Measurements from ENCODE around the gene UGCG. TPM values are rescaled to one million over a fixed set of nuclear protein-coding genes. Genes with fewer than 3 reads are reported as not detected.

Gene UGCG
- total and polyA plus RNA-seq, 2 donors (not counting 1 experiment from before 2014, with no cell fraction given): 143 to 260 TPM

GRCh38 chr9:111853450-111853827 is 43.2 kb upstream of the UGCG start:
- H3K9ac ChIP-seq (ENCODE audit: insufficient read depth, low read length): no peak overlapping the region
- no peak overlapping the region for H2AFZ ChIP-seq (ENCODE audit: low read length)
- H3K79me2 ChIP-seq (ENCODE audit: control insufficient read depth, insufficient read depth, low read length): no peaks in the 10 kb centered on the region
- H3K4me3 ChIP-seq (replicated peaks in 1 of 4; ENCODE audit: control extremely low read depth in 1 of 4, insufficient read depth in 1 of 4, low read depth in 3 of 4, low read length in 4 of 4): no peak overlapping the region
- no peaks in the 10 kb centered on the region for H3K27me3 ChIP-seq (ENCODE audit: control insufficient read depth, insufficient read depth, low read length)
- H3K4me1 ChIP-seq (ENCODE audit: control insufficient read depth, extremely low read depth, insufficient read depth, low read length): peaks cover 2% of the 10 kb centered on the region
- no peak overlapping the region for H3K27ac ChIP-seq (ENCODE audit: insufficient read depth, low read length)
- H3K36me3 ChIP-seq (ENCODE audit: control insufficient read depth, insufficient read depth, low read length): no peaks in the 10 kb centered on the region
- no peaks in the 10 kb centered on the region for H3K9me3 ChIP-seq (ENCODE audit: control insufficient read depth, insufficient read depth, low read depth, low read length)
- no peak overlapping the region for H3K4me2 ChIP-seq (ENCODE audit: extremely low read depth, insufficient read depth, low read length)
- TF ChIP-seq, protein P1, sequence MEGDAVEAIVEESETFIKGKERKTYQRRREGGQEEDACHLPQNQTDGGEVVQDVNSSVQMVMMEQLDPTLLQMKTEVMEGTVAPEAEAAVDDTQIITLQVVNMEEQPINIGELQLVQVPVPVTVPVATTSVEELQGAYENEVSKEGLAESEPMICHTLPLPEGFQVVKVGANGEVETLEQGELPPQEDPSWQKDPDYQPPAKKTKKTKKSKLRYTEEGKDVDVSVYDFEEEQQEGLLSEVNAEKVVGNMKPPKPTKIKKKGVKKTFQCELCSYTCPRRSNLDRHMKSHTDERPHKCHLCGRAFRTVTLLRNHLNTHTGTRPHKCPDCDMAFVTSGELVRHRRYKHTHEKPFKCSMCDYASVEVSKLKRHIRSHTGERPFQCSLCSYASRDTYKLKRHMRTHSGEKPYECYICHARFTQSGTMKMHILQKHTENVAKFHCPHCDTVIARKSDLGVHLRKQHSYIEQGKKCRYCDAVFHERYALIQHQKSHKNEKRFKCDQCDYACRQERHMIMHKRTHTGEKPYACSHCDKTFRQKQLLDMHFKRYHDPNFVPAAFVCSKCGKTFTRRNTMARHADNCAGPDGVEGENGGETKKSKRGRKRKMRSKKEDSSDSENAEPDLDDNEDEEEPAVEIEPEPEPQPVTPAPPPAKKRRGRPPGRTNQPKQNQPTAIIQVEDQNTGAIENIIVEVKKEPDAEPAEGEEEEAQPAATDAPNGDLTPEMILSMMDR (conservative IDR thresholded peaks at IDR 0.05 in 1 of 2, IDR thresholded peaks at IDR 0.05 in 1 of 2; ENCODE audit: low read depth in 1 of 2, low read length in 2 of 2): no peak
- TF ChIP-seq EZH2 (IDR thresholded peaks at IDR 0.05; ENCODE audit: low read length, missing control alignments): no peak
- peak in 1 of 2 donors; percentile 13 for DNase-seq (ENCODE audit: low read depth in 2 of 2)
- H4K20me1 ChIP-seq (ENCODE audit: control insufficient read depth, extremely low read depth, insufficient read depth, low read length): no peaks in the 10 kb centered on the region

GRCh38 chr9:111854799-111855198 is 41.8 kb upstream of the UGCG start:
- Histone ChIP-seq H2AFZ (ENCODE audit: low read length) (no peak overlapping the region), H3K27ac (ENCODE audit: insufficient read depth, low read length) (no peak overlapping the region), H4K20me1 (ENCODE audit: control insufficient read depth, extremely low read depth, insufficient read depth, low read length) (no peaks in the 10 kb centered on the region), H3K4me3 (replicated peaks in 1 of 4; ENCODE audit: control extremely low read depth in 1 of 4, insufficient read depth in 1 of 4, low read depth in 3 of 4, low read length in 4 of 4) (no peak overlapping the region), H3K4me2 (ENCODE audit: extremely low read depth, insufficient read depth, low read length) (no peak overlapping the region), H3K9ac (ENCODE audit: insufficient read depth, low read length) (no peak overlapping the region), H3K4me1 (ENCODE audit: control insufficient read depth, extremely low read depth, insufficient read depth, low read length) (peaks cover 1% of the 10 kb centered on the region), H3K27me3 (ENCODE audit: control insufficient read depth, insufficient read depth, low read length) (no peaks in the 10 kb centered on the region), H3K79me2 (ENCODE audit: control insufficient read depth, insufficient read depth, low read length) (no peaks in the 10 kb centered on the region), H3K9me3 (ENCODE audit: control insufficient read depth, insufficient read depth, low read depth, low read length) (no peaks in the 10 kb centered on the region), H3K36me3 (ENCODE audit: control insufficient read depth, insufficient read depth, low read length) (no peaks in the 10 kb centered on the region)
- DNase-seq (ENCODE audit: low read depth in 2 of 2): peak in 1 of 2 donors; percentile 37
- TF ChIP-seq, protein P1 (conservative IDR thresholded peaks at IDR 0.05 in 1 of 2, IDR thresholded peaks at IDR 0.05 in 1 of 2; ENCODE audit: low read depth in 1 of 2, low read length in 2 of 2): no peak
- no peak for TF ChIP-seq EZH2 (IDR thresholded peaks at IDR 0.05; ENCODE audit: low read length, missing control alignments)

- Histone ChIP-seq H4K20me1 (ENCODE audit: control insufficient read depth, extremely low read depth, insufficient read depth, low read length) (no peaks in the 10 kb centered on the region), H2AFZ (ENCODE audit: low read length) (no peak overlapping the region), H3K9ac (ENCODE audit: insufficient read depth, low read length) (no peak overlapping the region), H3K9me3 (ENCODE audit: control insufficient read depth, insufficient read depth, low read depth, low read length) (no peaks in the 10 kb centered on the region), H3K27me3 (ENCODE audit: control insufficient read depth, insufficient read depth, low read length) (no peaks in the 10 kb centered on the region), H3K4me2 (ENCODE audit: extremely low read depth, insufficient read depth, low read length) (no peak overlapping the region), H3K4me1 (ENCODE audit: control insufficient read depth, extremely low read depth, insufficient read depth, low read length) (no peaks in the 10 kb centered on the region), H3K36me3 (ENCODE audit: control insufficient read depth, insufficient read depth, low read length) (no peaks in the 10 kb centered on the region), H3K27ac (ENCODE audit: insufficient read depth, low read length) (no peak overlapping the region), H3K4me3 (replicated peaks in 1 of 4; ENCODE audit: control extremely low read depth in 1 of 4, insufficient read depth in 1 of 4, low read depth in 3 of 4, low read length in 4 of 4) (no peak overlapping the region), H3K79me2 (ENCODE audit: control insufficient read depth, insufficient read depth, low read length) (no peaks in the 10 kb centered on the region)
- DNase-seq (ENCODE audit: low read depth in 2 of 2): no peak
- TF ChIP-seq, protein P1 (conservative IDR thresholded peaks at IDR 0.05 in 1 of 2, IDR thresholded peaks at IDR 0.05 in 1 of 2; ENCODE audit: low read depth in 1 of 2, low read length in 2 of 2): no peak
- TF ChIP-seq EZH2 (IDR thresholded peaks at IDR 0.05; ENCODE audit: low read length, missing control alignments): no peak
These were observed 38.9 kb upstream of the UGCG start for GRCh38 chr9:111857555-111858211.

Data from fibroblast of lung (primary cell).